HL-60 (cell line): ENCODE data around the gene PRELID2.

ENCODE experiments used
- CTCF ChIP-seq: IDR thresholded peaks from one replicate; pipeline ENCODE4 v1.5.1; 2011; ENCODE audit warnings: low read length, control low read depth, inconsistent platforms; ENCODE audit not compliant: insufficient read depth
- SPI1 ChIP-seq: IDR thresholded peaks from 2 replicates; pipeline ENCODE4 v1.6.1; 2012; ENCODE audit warnings: low read depth, mild to moderate bottlenecking, borderline replicate concordance

- TF ChIP-seq CTCF (no peak), SPI1 (no peak)
Measured at GRCh38 chr5:145776886-145777285, 58.3 kb downstream of the PRELID2 start.
